Ascending aorta (tissue), 2 donors: Measurements from ENCODE around the gene KAZN. TPM values are rescaled to one million over a fixed set of nuclear protein-coding genes. Genes with fewer than 3 reads are reported as not detected.

Source experiments
- DNase-seq, 2 donors: peaks; one replicate each; pipeline ENCODE4 v3.0.0-alpha.2; 2019; ENCODE audit warnings: low spot score in 2 of 2
- H3K27ac ChIP-seq, 2 donors: fragments of 200-600 bp; sonication (generic); one replicate each; pipeline ENCODE4 v1.5.1; 2016 to 2017; ENCODE audit warnings: mild to moderate bottlenecking in 1 of 2
- H3K27me3 ChIP-seq: fragments of 200-600 bp; sonication (generic); one replicate; pipeline ENCODE4 v1.5.1; 2017
- H3K36me3 ChIP-seq, 2 donors: fragments of 200-600 bp; sonication (generic); one replicate each; pipeline ENCODE4 v1.5.1; 2016
- H3K4me1 ChIP-seq, 2 donors: fragments of 200-600 bp; sonication (generic); one replicate each; pipeline ENCODE4 v1.5.1; 2016 to 2017; ENCODE audit warnings: mild to moderate bottlenecking in 1 of 2
- H3K4me3 ChIP-seq, 2 donors: fragments of 200-600 bp; sonication (generic); one replicate each; pipeline ENCODE4 v1.5.1; 2016 to 2017; ENCODE audit warnings: mild to moderate bottlenecking in 1 of 2
- H3K9me3 ChIP-seq, 2 donors: fragments of 200-600 bp; sonication (generic); one replicate each; pipeline ENCODE4 v1.5.1; 2016
- CTCF ChIP-seq, 3 experiments: fragments of 200-600 bp in 2 of 3; fragments of 450-650 bp in 1 of 3; sonication (generic) in 2 of 3; IDR thresholded peaks; one replicate each; pipeline ENCODE4 v1.5.1; 2016 to 2019; ENCODE audit warnings: antibody characterized with exemption in 3 of 3, mild to moderate bottlenecking in 1 of 3, moderate library complexity in 1 of 3
- intact Hi-C: fragments of 100-400 bp; cut with DNase I; formaldehyde crosslinking; loops from one replicate; pipeline ENCODE4 v1.15.1; 2023
- total RNA-seq: library from RNA; depleted of rRNA; stranded (reverse); fragments of >200 nt; gene quantifications from one replicate; pipeline ENCODE4 v1.1.0, GENCODE V29; 2016

The KAZN gene
- total RNA-seq, 1 donor from 2014 or later: 58.5 TPM

- no peaks in the 10 kb centered on the region for H3K9me3 ChIP-seq
- TF ChIP-seq CTCF (IDR thresholded peaks at IDR 0.05): no peak
- H3K4me3 ChIP-seq: no peak overlapping the region
- no peaks in the 10 kb centered on the region for H3K36me3 ChIP-seq
- H3K27me3 ChIP-seq: no peaks in the 10 kb centered on the region
- H3K4me1 ChIP-seq: no peaks in the 10 kb centered on the region
- intact Hi-C loops: no loop called here
- no peak overlapping the region for H3K27ac ChIP-seq
- no peak for DNase-seq
Measured at GRCh38 chr1:14849038-14849437, 250.6 kb downstream of the KAZN start.

- no peak for DNase-seq
- H3K27ac ChIP-seq: no peak overlapping the region
- no peak overlapping the region for H3K4me3 ChIP-seq
- no peak for TF ChIP-seq CTCF (IDR thresholded peaks at IDR 0.05)
- intact Hi-C loops: no loop called here
- no peaks in the 10 kb centered on the region for H3K9me3 ChIP-seq
- H3K4me1 ChIP-seq: no peaks in the 10 kb centered on the region
- H3K36me3 ChIP-seq: no peaks in the 10 kb centered on the region
- no peaks in the 10 kb centered on the region for H3K27me3 ChIP-seq
Measured at GRCh38 chr1:14850563-14850962, 252.1 kb downstream of the KAZN start.

- no peak overlapping the region for H3K4me3 ChIP-seq
- H3K9me3 ChIP-seq: no peaks in the 10 kb centered on the region
- no peak for DNase-seq
- intact Hi-C loops: no loop called here
- no peaks in the 10 kb centered on the region for H3K4me1 ChIP-seq
- no peaks in the 10 kb centered on the region for H3K27me3 ChIP-seq
- H3K27ac ChIP-seq: no peak overlapping the region
- H3K36me3 ChIP-seq: no peaks in the 10 kb centered on the region
- TF ChIP-seq CTCF (IDR thresholded peaks at IDR 0.05): no peak
Measured at GRCh38 chr1:14851760-14852159, 253.3 kb downstream of the KAZN start.

- Histone ChIP-seq H3K9me3 (no peaks in the 10 kb centered on the region), H3K4me3 (no peak overlapping the region), H3K27me3 (no peaks in the 10 kb centered on the region), H3K36me3 (no peaks in the 10 kb centered on the region), H3K4me1 (no peaks in the 10 kb centered on the region), H3K27ac (no peak overlapping the region)
- no peak for TF ChIP-seq CTCF (IDR thresholded peaks at IDR 0.05)
- intact Hi-C loops: no loop called here
- no peak for DNase-seq
Measured at GRCh38 chr1:14852291-14852690, 253.8 kb downstream of the KAZN start.

- DNase-seq: no peak
- Histone ChIP-seq H3K27me3 (no peaks in the 10 kb centered on the region), H3K9me3 (no peaks in the 10 kb centered on the region), H3K4me3 (no peak overlapping the region), H3K27ac (no peak overlapping the region), H3K36me3 (no peaks in the 10 kb centered on the region), H3K4me1 (no peaks in the 10 kb centered on the region)
- intact Hi-C loops: no loop called here
- TF ChIP-seq CTCF (IDR thresholded peaks at IDR 0.05): no peak
Measured at GRCh38 chr1:14853518-14853917, 255.0 kb downstream of the KAZN start.

- DNase-seq: no peak
- no peaks in the 10 kb centered on the region for H3K36me3 ChIP-seq
- no peak for TF ChIP-seq CTCF (IDR thresholded peaks at IDR 0.05)
- H3K9me3 ChIP-seq: no peaks in the 10 kb centered on the region
- H3K27me3 ChIP-seq: no peaks in the 10 kb centered on the region
- no peak overlapping the region for H3K27ac ChIP-seq
- no peaks in the 10 kb centered on the region for H3K4me1 ChIP-seq
- intact Hi-C loops: no loop called here
- H3K4me3 ChIP-seq: no peak overlapping the region
Measured at GRCh38 chr1:14855268-14855667, 256.8 kb downstream of the KAZN start.
